Esophagus squamous epithelium (tissue), 5 donors: Measurements from ENCODE around the gene S100A12. TPM values are rescaled to one million over a fixed set of nuclear protein-coding genes. Genes with fewer than 3 reads are reported as not detected.
A peak's percentile ranks its signal among the peaks of the same experiment; 100 is the strongest.
"Not testable (repeated sequence)": the region's sequence is repeated elsewhere in the genome, so short reads cannot be mapped to it uniquely, and the experiment has no call there.

Source experiments
- DNase-seq: peaks from one replicate; lab custom pipeline; 2025; lab: John Stamatoyannopoulos, UW
- H3K27ac ChIP-seq, 4 donors: fragments of 200-600 bp; sonication (generic); one replicate each; pipeline ENCODE4 v1.5.1; 2016 to 2019; ENCODE audit warnings: mild to moderate bottlenecking in 1 of 4
- H3K27me3 ChIP-seq, 4 donors: fragments of 200-600 bp; sonication (generic); 1 replicate in 3 of 4; 2 replicates in 1 of 4; pipeline versions ENCODE4 v1.5.1 to v1.6.0; 2017 to 2021; ENCODE audit warnings: antibody characterized with exemption in 1 of 4
- H3K36me3 ChIP-seq, 3 donors: fragments of 200-600 bp; sonication (generic); one replicate each; pipeline ENCODE4 v1.5.1; 2016 to 2019
- H3K4me1 ChIP-seq, 3 donors: fragments of 200-600 bp; sonication (generic); one replicate each; pipeline ENCODE4 v1.5.1; 2017 to 2019
- H3K4me3 ChIP-seq, 4 donors: fragments of 200-600 bp; sonication (generic); 1 replicate in 3 of 4; 2 replicates in 1 of 4; pipeline ENCODE4 v1.5.1; 2016 to 2019; ENCODE audit warnings: mild to moderate bottlenecking in 2 of 4, moderate library complexity in 1 of 4
- H3K9me3 ChIP-seq, 3 donors: fragments of 200-600 bp; sonication (generic); one replicate each; pipeline ENCODE4 v1.5.1; 2016 to 2019
- POLR2A ChIP-seq, 4 donors: fragments of 450-650 bp; IDR thresholded peaks; one replicate each; pipeline ENCODE4 v1.6.1; 2017; ENCODE audit warnings: antibody characterized with exemption in 4 of 4, mild to moderate bottlenecking in 4 of 4, moderate library complexity in 3 of 4
- WGBS, 2 donors: methylation state at CpG; one replicate each; pipeline ENCODE4 v1.1.5; 2018; 5-methylcytosine and 5-hydroxymethylcytosine counted together
- intact Hi-C: fragments of 100-400 bp; cut with DNase I; formaldehyde crosslinking; loops from one replicate; pipeline ENCODE4 v1.15.0; 2022
- total RNA-seq, 4 donors: library from RNA; depleted of rRNA; stranded (reverse); fragments of >200 nt; gene quantifications; one replicate each; pipeline ENCODE4 v1.1.0, GENCODE V29; 2016
- TF ChIP-seq, protein P1 (sequence below), 6 experiments: fragments of 450-650 bp in 4 of 6; fragments of 200-600 bp in 2 of 6; sonication (generic) in 2 of 6; IDR thresholded peaks; one replicate each; pipeline ENCODE4 v1.5.1; 2016 to 2019; ENCODE audit warnings: antibody characterized with exemption in 6 of 6, mild to moderate bottlenecking in 4 of 6, moderate library complexity in 4 of 6
- donor health status: DM: yes; HTN: yes; CAD: no.

S100A12 gene
- total RNA-seq, 4 donors from 2014 or later, result 16.2 to 154 (median 49.0) TPM

DNA sequence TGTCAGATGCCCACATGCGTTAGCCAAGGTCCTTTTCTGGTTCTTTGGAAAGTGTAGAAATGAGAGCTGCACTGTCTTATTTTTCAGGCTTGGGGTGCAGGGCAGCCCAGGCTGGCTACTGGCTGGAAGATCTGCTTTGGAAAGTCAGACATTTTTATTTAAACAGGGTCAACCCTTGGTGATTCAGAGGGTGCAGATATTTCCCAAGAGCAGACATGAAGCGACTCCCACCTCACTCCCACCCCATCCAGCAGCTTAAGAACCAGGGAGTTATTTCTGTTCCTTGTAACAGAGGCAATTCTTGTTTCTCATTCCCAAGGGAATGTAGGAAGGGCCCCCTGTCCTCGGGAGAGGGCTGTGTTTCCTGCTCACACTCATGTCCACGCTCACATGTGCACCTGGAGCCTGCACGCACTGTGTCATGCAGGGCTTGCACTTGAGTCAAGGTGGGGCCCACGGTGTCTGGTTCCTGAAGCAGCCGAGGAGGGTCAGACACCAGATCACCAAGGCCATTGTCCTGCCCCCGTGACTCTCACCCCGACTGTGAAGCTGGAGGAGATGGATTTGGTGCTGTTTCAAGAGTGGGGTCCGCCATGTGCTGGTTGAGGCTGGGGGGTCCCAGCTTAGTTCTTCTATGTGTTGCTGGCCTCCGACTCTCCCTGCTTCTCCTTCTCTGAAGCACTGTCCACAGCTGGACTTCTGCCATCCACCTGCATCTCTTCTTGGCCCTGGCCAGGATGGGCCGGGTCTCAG is 41.9 kb upstream of the S100A12 start:
- DNase-seq, result no peak
- H3K36me3 ChIP-seq, result no peaks in the 10 kb centered on the region
- WGBS, 2 donors, result 84 to 86% methylated on average over 5 to 7 of the region's 12 CpGs
- H3K9me3 ChIP-seq, result peaks cover 0 to 3% (median 0%) of the 10 kb centered on the region in 3 donors
- peaks cover 0 to 13% (median 0%) of the 10 kb centered on the region in 3 donors for H3K4me1 ChIP-seq
- TF ChIP-seq POLR2A (IDR thresholded peaks at IDR 0.05), result no peak
- TF ChIP-seq, protein P1, sequence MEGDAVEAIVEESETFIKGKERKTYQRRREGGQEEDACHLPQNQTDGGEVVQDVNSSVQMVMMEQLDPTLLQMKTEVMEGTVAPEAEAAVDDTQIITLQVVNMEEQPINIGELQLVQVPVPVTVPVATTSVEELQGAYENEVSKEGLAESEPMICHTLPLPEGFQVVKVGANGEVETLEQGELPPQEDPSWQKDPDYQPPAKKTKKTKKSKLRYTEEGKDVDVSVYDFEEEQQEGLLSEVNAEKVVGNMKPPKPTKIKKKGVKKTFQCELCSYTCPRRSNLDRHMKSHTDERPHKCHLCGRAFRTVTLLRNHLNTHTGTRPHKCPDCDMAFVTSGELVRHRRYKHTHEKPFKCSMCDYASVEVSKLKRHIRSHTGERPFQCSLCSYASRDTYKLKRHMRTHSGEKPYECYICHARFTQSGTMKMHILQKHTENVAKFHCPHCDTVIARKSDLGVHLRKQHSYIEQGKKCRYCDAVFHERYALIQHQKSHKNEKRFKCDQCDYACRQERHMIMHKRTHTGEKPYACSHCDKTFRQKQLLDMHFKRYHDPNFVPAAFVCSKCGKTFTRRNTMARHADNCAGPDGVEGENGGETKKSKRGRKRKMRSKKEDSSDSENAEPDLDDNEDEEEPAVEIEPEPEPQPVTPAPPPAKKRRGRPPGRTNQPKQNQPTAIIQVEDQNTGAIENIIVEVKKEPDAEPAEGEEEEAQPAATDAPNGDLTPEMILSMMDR (IDR thresholded peaks at IDR 0.05), result no peak
- intact Hi-C loops, result no loop called here
- no peak overlapping the region for H3K27ac ChIP-seq
- H3K4me3 ChIP-seq, result no peak overlapping the region
- H3K27me3 ChIP-seq, result peaks cover 0 to 31% (median 0%) of the 10 kb centered on the region in 4 donors

DNA sequence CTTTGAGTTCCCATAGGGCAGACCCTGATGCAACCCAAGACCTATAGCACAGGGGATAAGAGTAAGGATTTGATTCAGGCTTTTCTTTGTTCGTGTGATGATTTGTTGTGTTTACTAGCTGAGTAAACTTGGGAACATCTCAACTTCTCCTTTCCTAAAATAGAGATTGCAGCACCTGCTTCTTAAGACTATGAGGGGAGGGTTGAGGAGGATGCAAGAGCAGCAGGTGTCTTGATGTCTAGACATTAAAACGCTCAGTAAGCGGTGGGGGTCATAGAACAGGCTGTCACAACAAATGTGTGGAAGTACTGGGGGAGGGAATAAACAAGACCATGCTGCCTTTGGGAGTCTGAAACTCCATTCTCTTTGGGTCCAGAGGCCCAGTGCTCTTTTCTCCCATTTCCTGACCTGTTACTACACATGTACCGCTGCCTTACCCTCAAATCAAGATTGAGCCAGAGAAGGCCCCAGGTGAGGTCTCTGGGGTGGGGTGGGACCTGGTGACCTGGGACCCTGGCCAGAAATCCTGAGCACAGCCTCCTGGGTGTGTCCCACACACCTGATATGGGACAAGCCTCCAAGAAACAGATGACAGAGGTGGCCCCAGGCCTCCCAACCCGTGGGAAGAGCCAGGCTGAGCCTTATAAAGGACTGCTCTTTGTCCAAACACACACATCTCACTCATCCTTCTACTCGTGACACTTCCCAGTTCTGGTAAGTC is 40.6 kb upstream of the S100A12 start, which contains the start of gene S100A7A:
Gene S100A7A (plus strand): TSS at position 671 of the 721 bp plus-strand sequence. CDS start 1,563 bp downstream, outside the sequence.
- Histone ChIP-seq H3K9me3 (peaks cover 0 to 10% (median 0%) of the 10 kb centered on the region in 3 donors), H3K36me3 (no peaks in the 10 kb centered on the region), H3K27me3 (peaks cover 0 to 31% (median 0%) of the 10 kb centered on the region in 4 donors), H3K4me1 (peaks cover 0 to 13% (median 0%) of the 10 kb centered on the region in 3 donors), H3K4me3 (no peak within 1 kb of the TSS), H3K27ac (peak within 1 kb of the TSS in 1 of 4 donors; percentile 34)
- no peak for TF ChIP-seq POLR2A (IDR thresholded peaks at IDR 0.05)
- TF ChIP-seq, protein P1 (IDR thresholded peaks at IDR 0.05), result no peak
- no peak for DNase-seq
- 31 to 44% methylated on average over 6 of the region's 6 CpGs for WGBS, 2 donors
- intact Hi-C loops, result no loop called here

DNA sequence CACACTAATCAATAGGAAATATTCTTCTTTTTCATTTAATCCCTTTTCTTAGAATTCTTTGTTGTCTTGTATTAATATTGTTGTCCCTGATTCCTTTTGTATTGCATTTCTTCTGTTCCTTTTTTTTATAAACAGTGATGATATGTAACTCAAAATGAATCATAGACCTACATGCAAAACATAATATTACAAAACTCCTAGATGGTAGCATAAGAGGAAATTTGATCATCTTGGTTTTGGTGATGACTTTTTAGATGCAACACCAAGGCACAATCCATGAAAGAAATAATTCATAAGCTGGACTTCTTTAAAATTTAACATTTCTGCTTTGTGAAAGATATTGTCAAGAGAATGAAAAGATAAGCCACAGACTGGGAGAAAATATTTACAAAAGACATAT is 38.5 kb upstream of the S100A12 start:
- H3K27ac ChIP-seq, H3K4me3 ChIP-seq, H3K36me3 ChIP-seq, intact Hi-C loops, DNase-seq, H3K9me3 ChIP-seq: not testable (repeated sequence)
- peaks cover 0 to 12% (median 0%) of the 10 kb centered on the region in 4 donors for H3K27me3 ChIP-seq
- H3K4me1 ChIP-seq, result peaks cover 0 to 13% (median 0%) of the 10 kb centered on the region in 3 donors

DNA sequence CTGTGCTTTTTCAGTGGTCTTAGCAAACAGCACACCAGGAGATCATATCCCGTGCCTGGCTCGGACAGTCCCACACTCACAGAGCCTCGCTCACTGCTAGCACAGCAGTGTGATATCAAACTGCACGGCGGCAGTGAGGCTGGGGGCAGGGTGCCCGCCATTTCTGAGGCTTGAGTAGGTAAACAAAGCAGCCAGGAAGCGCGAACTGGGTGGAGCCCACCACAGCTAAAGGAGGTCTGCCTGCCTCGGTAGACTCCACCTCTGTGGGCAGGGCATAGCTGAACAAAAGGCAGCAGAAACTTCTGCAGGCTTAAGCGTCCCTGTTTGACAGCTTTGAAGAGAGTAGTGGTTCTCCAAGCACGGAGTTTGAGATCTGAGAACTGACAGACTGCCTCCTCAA is 31.9 kb upstream of the S100A12 start:
- intact Hi-C loops, H3K4me3 ChIP-seq, DNase-seq, H3K27ac ChIP-seq, H3K9me3 ChIP-seq, H3K36me3 ChIP-seq, H3K4me1 ChIP-seq: not testable (repeated sequence)
- WGBS, 2 donors, result 83 to 100% methylated on average over 1 to 3 of the region's 11 CpGs
- peaks cover 0 to 24% (median 0%) of the 10 kb centered on the region in 4 donors for H3K27me3 ChIP-seq

DNA sequence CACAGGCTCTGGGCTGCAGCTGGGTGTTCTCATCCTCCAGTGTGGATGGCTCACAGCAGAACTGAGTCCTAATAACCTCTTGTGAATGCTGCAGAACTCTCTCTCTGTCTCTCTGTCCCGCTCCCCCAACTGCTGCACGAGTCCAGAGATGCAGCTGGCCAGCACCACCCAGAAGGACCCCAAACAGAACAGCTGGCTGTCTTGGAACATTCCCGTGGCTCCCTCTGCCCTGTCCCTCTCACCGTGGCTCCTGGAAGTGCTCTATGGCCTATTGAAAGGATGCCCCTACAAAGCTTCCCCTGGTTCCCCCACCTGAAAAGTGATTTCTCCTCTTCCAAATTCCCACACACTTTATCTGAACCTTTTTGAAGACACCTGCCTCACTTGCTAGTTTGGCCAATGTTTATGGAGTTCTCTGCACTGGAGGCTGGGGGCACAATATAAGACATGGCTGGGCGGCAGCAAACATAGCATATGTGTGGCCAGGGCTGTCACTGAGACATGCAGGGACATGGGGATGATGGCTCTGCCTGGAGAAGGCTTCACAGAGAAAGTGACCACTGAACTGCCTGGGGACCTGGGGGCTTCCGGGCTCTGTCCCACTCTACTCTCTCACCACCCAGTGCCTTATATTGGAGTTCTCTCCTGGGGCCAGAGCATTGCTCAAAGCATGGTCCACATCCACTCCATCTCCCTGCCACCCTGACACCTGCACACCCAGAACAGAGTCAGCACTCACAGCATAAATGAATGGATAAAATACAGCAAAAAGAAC is 30.6 kb upstream of the S100A12 start:
- intact Hi-C loops, H3K27ac ChIP-seq, H3K4me1 ChIP-seq, DNase-seq, H3K36me3 ChIP-seq, H3K9me3 ChIP-seq, H3K4me3 ChIP-seq: not testable (repeated sequence)
- 71 to 95% methylated on average over 2 to 4 of the region's 6 CpGs for WGBS, 2 donors
- peaks cover 0 to 24% (median 0%) of the 10 kb centered on the region in 4 donors for H3K27me3 ChIP-seq

DNA sequence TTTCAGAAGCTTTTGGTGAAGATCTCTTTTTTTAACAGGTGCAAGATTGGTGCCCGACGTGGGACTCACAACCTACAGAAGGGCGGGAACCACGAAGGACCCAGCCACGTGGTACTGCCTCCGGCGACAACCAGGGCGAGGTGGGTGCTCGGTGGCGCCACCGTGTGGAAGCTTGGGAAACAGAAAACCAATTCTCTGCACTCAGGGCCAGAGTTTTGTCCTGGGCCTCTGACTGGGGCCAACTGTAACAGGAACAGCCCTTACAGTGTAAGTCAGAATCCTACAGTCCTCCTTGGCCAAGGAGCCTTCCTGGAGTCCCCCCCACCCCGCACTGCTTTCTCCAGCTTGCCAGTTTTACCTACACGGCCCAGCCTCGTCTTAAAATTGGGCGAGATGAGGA is 29.3 kb upstream of the S100A12 start:
- intact Hi-C loops, result no loop called here
- 32 to 56% methylated on average over 8 to 15 of the region's 15 CpGs for WGBS, 2 donors

More for the DNA sequence above, 29.3 kb upstream of the S100A12 start:
- Histone ChIP-seq H3K27ac (no peak overlapping the region), H3K36me3 (no peaks in the 10 kb centered on the region), H3K27me3 (peaks cover 0 to 24% (median 0%) of the 10 kb centered on the region in 4 donors), H3K4me3 (no peak overlapping the region), H3K4me1 (peaks cover 0 to 5% (median 0%) of the 10 kb centered on the region in 3 donors), H3K9me3 (no peaks in the 10 kb centered on the region)
- TF ChIP-seq, protein P1 (IDR thresholded peaks at IDR 0.05), result peak; percentile 23 to 71 (median 56)
- no peak for TF ChIP-seq POLR2A (IDR thresholded peaks at IDR 0.05)
- DNase-seq, result no peak
